NCI-H82 treated with DMSO at 0.1 percent for 48 hours (cell line): ENCODE data around the gene KCNC1.

Source experiments
- DNase-seq: peaks from one replicate; lab custom pipeline; 2025; ENCODE audit not compliant: unreplicated experiment; lab: John Stamatoyannopoulos, UW

The KCNC1 gene

GRCh38 chr11:17772704-17773600 lies 38.4 kb downstream of the KCNC1 start:
- no peak for DNase-seq

DNA sequence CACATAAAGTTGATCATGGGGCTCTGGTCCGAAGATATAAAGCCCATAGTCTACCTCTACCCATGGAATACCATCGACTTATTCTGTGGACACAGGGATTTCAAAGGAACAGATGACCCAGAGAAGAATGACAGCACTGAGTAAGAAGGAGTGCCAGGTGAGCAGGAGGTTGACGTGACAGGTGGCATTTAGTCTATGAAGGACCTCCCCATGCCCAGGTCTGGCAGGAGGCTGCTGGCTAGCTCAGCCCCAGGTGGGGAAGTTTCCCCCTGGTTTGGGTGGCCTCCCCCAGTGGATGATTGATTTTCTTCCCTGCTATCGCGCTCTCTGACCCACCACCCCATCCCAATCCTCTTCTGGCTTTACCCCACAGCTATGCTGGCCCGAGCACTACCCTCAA lies 39.1 kb downstream of the KCNC1 start:
- no peak for DNase-seq

- DNase-seq = no peak
Observed at GRCh38 chr11:17774232-17775034, 39.9 kb downstream of the KCNC1 start.

DNA sequence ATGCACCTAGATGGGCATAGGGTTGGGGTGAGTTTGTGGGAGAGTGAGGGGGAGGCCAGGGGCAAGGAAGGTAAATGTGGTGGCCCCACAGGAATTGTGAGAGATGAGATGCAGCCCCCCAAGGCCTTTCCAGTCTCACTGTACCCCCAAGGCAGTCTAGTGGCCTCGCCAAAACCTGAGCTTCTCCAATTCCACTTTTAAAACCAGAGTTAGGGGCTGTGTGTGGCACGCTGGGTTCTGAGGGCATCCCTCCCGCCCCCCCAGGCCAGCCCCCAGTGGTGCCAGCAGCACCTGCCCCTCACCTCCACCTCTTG lies 40.4 kb downstream of the KCNC1 start:
- no peak for DNase-seq

DNA sequence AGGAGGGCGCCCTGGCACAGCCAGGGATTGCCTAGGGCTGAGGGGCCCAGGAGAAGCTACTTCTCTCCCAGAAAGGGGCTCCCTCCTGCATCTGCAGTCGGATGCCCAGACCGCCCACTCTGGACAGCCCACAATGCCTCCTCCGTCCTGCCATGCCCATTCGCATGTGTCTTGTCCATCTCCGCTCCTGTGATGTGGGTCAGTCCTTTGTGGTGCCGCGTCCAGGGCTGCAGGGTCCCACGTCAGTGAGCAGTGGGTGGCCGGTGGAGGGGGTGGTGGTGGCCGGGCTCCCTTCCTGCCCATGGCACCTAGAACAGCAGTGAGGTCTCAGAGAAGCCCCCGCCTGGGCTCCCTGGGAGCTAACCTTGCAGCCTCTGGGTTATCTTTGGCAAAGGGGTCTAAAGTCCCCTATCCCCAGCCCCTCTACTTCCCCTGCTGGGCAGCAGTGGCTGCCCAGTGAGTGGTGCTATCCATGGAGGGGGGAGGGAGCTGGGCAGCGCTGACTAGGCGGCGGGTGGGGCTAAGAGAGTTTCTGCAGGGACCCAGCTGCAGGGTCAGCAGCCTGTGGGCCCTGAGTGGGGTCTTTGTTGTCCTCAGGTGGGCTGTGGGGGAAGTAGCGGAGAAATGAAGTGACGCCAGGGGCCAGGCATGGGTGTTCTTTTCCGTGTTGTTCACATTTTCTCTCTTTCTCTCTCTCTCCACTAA lies 41.1 kb downstream of the KCNC1 start:
- no peak for DNase-seq

GRCh38 chr11:17776212-17776875 lies 41.8 kb downstream of the KCNC1 start:
- DNase-seq = no peak

- DNase-seq = no peak
Observed at GRCh38 chr11:17777086-17777737, 42.6 kb downstream of the KCNC1 start.

DNA sequence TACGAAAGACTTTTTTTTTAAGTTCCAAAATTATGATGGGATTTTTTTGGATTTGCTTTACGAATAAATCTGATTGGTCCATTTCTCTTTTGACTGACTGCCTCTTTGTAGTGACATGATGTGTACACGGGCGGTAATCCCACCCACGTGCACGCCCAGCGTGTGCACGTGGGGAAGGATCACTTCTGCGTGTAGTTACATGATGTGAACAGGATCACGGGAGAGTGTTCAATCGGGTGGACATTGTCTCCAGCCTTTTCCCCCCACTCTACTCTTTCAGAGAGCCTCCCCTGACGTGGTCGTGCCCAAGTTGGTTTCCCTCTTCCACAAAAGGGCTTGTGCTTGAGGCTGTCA lies 43.1 kb downstream of the KCNC1 start:
- DNase-seq = no peak

DNA sequence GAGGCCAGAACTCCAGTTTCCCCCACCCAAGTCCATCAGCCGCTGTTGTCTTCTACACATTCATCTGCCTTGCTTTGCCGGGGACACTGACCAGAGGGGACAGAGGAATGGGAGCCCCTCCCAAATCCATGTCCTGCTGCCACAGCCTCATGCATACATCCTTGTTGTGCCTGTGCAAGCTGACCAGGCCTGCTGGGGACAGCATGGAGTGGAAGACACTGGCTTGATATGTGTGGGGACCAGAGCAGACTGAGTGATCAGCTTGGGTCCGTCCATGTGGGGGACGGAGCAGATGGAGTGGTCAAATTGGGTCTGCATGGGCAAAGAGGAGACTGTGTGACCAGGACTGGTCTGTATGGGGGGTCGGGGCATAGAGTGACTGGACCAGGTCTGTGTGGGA lies 43.8 kb downstream of the KCNC1 start:
- DNase-seq = no peak

DNA sequence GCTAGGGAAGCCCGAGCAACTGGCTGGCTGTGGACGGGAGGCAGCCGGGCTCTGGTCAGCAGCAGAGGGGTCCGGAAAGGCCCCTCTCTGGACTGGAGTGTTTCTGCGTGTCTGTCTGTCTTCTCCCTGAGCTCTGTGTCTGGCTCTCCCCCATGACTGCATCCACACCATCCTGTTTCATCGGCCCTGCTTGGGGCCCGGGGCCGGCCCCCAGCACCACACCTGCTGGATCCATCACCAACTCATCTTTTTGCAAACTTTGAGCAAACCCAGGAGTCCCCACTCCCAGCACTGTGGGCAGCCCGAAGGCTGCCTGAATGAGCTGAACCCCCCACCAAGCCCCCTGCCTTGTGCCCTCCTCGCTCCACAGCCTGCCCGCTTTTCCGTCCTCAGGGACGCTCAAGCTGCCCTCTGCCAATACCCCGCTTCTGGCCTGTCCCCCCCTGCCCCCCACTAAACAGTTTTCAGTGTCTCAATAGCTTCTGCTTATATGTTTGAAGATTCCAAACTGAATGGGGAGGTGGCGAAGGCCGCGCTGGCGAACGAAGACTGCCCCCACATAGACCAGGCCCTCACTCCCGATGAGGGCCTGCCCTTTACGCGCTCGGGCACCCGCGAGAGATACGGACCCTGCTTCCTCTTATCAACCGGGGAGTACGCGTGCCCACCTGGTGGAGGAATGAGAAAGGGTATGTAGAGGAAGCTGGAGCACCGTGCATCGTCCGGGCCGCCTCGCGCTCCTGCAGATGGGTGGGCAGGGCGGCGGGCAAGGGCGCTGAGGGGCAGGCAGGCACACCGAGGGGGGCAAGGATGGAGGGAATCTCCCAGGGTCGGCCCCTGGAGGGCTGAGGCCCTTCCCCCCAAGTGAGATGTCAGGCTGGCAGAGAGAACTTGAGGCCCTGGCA lies 44.6 kb downstream of the KCNC1 start:
- no peak for DNase-seq

- no peak for DNase-seq
Observed at GRCh38 chr11:17779861-17780594, 45.4 kb downstream of the KCNC1 start.

DNA sequence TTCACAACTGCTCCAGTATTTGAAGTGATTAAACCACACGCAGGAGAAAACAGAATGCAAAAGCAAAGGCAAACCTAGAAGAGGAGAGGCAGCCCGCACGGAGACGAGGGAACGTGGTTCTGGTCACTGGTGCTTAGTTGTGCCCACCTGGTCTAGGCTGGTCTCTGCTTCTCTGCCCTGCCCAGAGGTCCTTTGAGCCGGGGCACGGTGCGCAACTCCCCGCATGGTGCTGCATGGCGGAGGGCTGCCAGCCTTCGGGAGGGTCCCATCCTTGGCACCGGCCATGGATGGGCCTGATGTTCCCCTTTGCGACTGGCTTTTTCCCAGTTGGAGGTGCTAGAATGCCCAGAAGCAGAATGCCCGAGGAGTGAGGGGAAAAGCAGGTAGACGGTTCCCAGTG lies 46.1 kb downstream of the KCNC1 start:
- no peak for DNase-seq

- no peak for DNase-seq
Observed at GRCh38 chr11:17781221-17781620, 46.6 kb downstream of the KCNC1 start.

DNA sequence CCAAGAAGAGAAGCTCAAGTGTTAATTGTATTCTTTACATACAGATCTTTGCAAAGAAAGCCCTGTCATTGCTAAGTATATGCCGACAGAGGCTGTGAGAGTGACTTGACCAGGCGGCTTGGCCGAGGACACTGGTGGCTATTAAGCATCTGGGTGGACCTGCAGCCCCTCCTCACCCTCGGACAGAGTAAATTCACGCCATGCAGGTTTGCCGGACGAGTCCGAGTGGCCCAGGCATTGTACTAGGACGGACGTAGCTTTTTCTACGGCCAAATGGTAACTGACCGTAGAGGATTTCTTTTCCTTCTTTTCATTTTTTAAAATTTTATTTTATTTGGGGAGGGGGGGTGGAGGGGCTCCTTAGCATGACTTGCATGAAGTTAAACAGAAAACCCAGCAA lies 47.0 kb downstream of the KCNC1 start:
- DNase-seq = no peak

- no peak for DNase-seq
Observed at GRCh38 chr11:17782145-17782544, 47.6 kb downstream of the KCNC1 start.

- DNase-seq = no peak
Observed at GRCh38 chr11:17782603-17783337, 48.2 kb downstream of the KCNC1 start.

DNA sequence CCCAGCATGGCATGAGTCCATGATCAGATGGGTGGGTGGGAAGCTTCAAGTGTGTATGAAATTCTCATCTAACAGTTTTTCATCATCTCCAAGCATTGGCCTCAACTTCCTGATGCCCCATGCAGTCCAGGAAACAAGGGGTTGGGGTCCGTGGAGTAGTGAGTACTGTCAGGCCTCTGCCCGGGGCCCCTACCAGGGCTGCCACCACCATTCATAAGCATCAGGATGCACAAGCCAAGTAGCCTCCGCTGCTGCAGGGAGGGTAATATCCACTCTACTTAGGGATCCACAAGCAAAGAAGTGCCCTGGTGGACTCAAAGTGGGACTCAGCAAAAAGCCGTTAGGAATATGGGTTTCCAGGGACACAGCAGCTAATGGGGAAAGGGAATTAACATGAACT lies 49.3 kb downstream of the KCNC1 start:
- DNase-seq = no peak

- no peak for DNase-seq
Observed at GRCh38 chr11:17786824-17787525, 52.4 kb downstream of the KCNC1 start.
